HFF-Myc (cell line): ENCODE data around the gene ESD.

Experiments
- DNase-seq: peaks from one replicate; pipeline ENCODE4 v3.0.0-alpha.2; 2011; ENCODE audit warnings: low read depth; ENCODE audit errors: extremely low read depth
- H3K4me3 ChIP-seq: replicated peaks from 2 replicates; pipeline ENCODE4 v1.5.1; 2011; ENCODE audit warnings: low read depth, mild to moderate bottlenecking, control low read depth, low read length
- CTCF ChIP-seq: IDR thresholded peaks from 2 replicates; pipeline ENCODE4 v1.5.1; 2012; ENCODE audit warnings: mild to moderate bottlenecking, low read depth, low read length, control low read depth; ENCODE audit errors: missing control alignments

The ESD gene

GRCh38 chr13:46831588-46832194 lies 34.7 kb upstream of the ESD start:
- peak; percentile 62 for TF ChIP-seq CTCF
- H3K4me3 ChIP-seq = no peak overlapping the region
- peak; percentile 35 for DNase-seq

- DNase-seq = no peak
- no peak overlapping the region for H3K4me3 ChIP-seq
- no peak for TF ChIP-seq CTCF
Observed at GRCh38 chr13:46830405-46831005, 33.5 kb upstream of the ESD start.

- no peak for TF ChIP-seq CTCF
- H3K4me3 ChIP-seq = no peak overlapping the region
- DNase-seq = no peak
Observed at GRCh38 chr13:46822551-46822950, 25.6 kb upstream of the ESD start.

- no peak overlapping the region for H3K4me3 ChIP-seq
- DNase-seq = no peak
- no peak for TF ChIP-seq CTCF
Observed at GRCh38 chr13:46817838-46818476, 21.0 kb upstream of the ESD start.

GRCh38 chr13:46817095-46817494 lies 20.1 kb upstream of the ESD start:
- H3K4me3 ChIP-seq = no peak overlapping the region
- no peak for DNase-seq
- TF ChIP-seq CTCF = no peak

GRCh38 chr13:46816371-46816770 lies 19.4 kb upstream of the ESD start:
- no peak overlapping the region for H3K4me3 ChIP-seq
- DNase-seq = no peak
- no peak for TF ChIP-seq CTCF
